OCI-LY1 (cell line): ENCODE results near the gene PACRG.

ENCODE experiments used
- H2AFZ ChIP-seq: fragments of 200-600 bp; sonication (generic), shearing (Covaris generic); 2 replicates; pipeline ENCODE4 v1.6.0; 2014; ENCODE audit warnings: antibody characterized with exemption, mild to moderate bottlenecking, low read length
- H3F3A ChIP-seq: fragments of 200-600 bp; sonication (generic), shearing (Covaris generic); 2 replicates; pipeline ENCODE4 v1.6.0; 2014; ENCODE audit warnings: mild to moderate bottlenecking, antibody characterized with exemption, low read length, moderate library complexity; ENCODE audit not compliant: insufficient read depth
- H3K27ac ChIP-seq: fragments of 200-600 bp; sonication (generic); 2 replicates; pipeline ENCODE4 v1.5.1; 2014; ENCODE audit warnings: low read length, mixed run types, mild to moderate bottlenecking, low read depth; ENCODE audit not compliant: poor library complexity, severe bottlenecking
- H3K27me3 ChIP-seq: fragments of 200-600 bp; sonication (generic); 2 replicates; pipeline ENCODE4 v1.6.0; 2014; ENCODE audit warnings: antibody characterized with exemption, mild to moderate bottlenecking, low read length, moderate library complexity; ENCODE audit not compliant: insufficient read depth
- H3K36me3 ChIP-seq: fragments of 200-600 bp; sonication (generic); 2 replicates; pipeline ENCODE4 v1.6.1; 2014; ENCODE audit warnings: mild to moderate bottlenecking, antibody characterized with exemption, low read length, moderate library complexity, mixed read lengths; ENCODE audit not compliant: insufficient read depth
- H3K4me1 ChIP-seq: fragments of 200-600 bp; sonication (generic); 2 replicates; pipeline ENCODE4 v1.5.1; 2014; ENCODE audit warnings: mild to moderate bottlenecking, low read length, moderate library complexity; ENCODE audit not compliant: insufficient read depth, severe bottlenecking
- H3K4me2 ChIP-seq: fragments of 200-600 bp; sonication (generic), shearing (Covaris generic); 2 replicates; pipeline ENCODE4 v1.6.1; 2014; ENCODE audit warnings: low read length
- H3K4me3 ChIP-seq: fragments of 200-600 bp; sonication (generic); 2 replicates; pipeline ENCODE4 v1.5.1; 2014; ENCODE audit warnings: low read length, low read depth, mild to moderate bottlenecking, mixed read lengths; ENCODE audit not compliant: poor library complexity, severe bottlenecking
- H3K79me2 ChIP-seq: fragments of 200-600 bp; shearing (Covaris generic); 2 replicates; pipeline ENCODE4 v1.6.1; 2016; ENCODE audit warnings: mixed run types, low read length, mixed read lengths; ENCODE audit not compliant: insufficient read depth
- H3K9ac ChIP-seq: fragments of 200-600 bp; sonication (generic), shearing (Covaris generic); 2 replicates; pipeline ENCODE4 v1.6.1; 2014; ENCODE audit warnings: mild to moderate bottlenecking, low read length, mixed read lengths
- H3K9me2 ChIP-seq: fragments of 200-600 bp; sonication (generic), shearing (Covaris generic); 2 replicates; pipeline ENCODE4 v1.6.1; 2014; ENCODE audit warnings: low read depth, mild to moderate bottlenecking, low read length, mixed read lengths
- H3K9me3 ChIP-seq: fragments of 200-600 bp; shearing (Covaris generic); 2 replicates; pipeline ENCODE4 v1.6.1; 2014; ENCODE audit warnings: low read length, mixed read lengths
- H4K20me1 ChIP-seq: fragments of 200-600 bp; sonication (generic), shearing (Covaris generic); 2 replicates; pipeline ENCODE4 v1.6.0; 2016; ENCODE audit warnings: mild to moderate bottlenecking, low read length; ENCODE audit not compliant: insufficient read depth
- EZH2 ChIP-seq: fragments of 200-600 bp; sonication (generic), shearing (Covaris generic); IDR thresholded peaks from 2 replicates; pipeline ENCODE4 v1.8.0; 2017; ENCODE audit warnings: borderline replicate concordance, mixed run types, mild to moderate bottlenecking, antibody characterized with exemption, low read length, moderate library complexity, mixed read lengths
- TF ChIP-seq, protein P1 (sequence below): fragments of 200-600 bp; sonication (generic), shearing (Covaris generic); IDR thresholded peaks from 2 replicates; pipeline ENCODE4 v1.5.1; 2017; ENCODE audit warnings: mild to moderate bottlenecking, antibody characterized with exemption, low read length, moderate library complexity, mixed read lengths

The PACRG gene

DNA sequence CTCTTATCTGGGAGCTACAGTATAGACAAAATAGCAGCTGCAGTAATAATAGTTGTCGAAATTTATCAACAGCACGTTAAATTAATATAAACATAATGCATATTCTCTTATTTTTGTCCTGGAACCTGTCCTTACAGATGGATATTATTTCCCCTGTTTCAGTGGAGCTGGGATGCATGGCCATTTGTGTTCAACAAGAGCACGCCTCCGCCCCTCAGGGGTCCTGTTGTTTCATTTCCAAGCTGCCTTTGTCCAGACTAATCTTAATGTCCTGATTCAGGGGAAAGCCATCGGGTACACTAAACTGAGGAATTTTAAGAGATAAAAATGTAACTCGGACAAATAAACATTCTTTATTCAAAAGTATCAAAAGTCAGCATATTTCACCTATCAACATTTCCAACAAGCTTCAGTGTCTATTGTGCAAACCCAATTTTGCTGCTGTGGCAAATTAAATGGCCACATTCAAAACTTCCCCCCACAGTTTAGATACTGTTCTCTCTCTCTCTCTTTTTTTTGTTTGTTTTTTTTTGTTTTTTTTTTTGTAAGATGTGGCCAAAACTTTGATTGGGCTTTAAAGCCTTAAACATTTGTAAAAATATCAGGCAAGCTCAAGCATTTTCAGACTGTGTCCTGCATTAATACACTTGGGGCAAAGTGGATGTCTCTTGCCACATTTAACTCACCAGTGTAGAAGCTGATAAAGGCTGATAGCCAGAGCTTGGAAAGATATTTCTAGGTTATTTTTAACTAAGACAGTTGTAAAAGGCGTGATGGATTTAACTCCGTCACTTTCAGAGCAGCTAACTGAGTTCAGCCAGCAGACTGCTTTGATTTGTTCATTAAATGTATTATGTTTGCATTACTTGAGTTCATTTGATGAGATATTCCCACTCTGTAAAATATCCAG lies 574.2 kb downstream of the PACRG start:
- TF ChIP-seq, protein P1, sequence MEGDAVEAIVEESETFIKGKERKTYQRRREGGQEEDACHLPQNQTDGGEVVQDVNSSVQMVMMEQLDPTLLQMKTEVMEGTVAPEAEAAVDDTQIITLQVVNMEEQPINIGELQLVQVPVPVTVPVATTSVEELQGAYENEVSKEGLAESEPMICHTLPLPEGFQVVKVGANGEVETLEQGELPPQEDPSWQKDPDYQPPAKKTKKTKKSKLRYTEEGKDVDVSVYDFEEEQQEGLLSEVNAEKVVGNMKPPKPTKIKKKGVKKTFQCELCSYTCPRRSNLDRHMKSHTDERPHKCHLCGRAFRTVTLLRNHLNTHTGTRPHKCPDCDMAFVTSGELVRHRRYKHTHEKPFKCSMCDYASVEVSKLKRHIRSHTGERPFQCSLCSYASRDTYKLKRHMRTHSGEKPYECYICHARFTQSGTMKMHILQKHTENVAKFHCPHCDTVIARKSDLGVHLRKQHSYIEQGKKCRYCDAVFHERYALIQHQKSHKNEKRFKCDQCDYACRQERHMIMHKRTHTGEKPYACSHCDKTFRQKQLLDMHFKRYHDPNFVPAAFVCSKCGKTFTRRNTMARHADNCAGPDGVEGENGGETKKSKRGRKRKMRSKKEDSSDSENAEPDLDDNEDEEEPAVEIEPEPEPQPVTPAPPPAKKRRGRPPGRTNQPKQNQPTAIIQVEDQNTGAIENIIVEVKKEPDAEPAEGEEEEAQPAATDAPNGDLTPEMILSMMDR = no peak
- no peak for TF ChIP-seq EZH2
- Histone ChIP-seq H3K27me3 (no peaks in the 10 kb centered on the region), H3K9me2 (no peaks in the 10 kb centered on the region), H2AFZ (no peak overlapping the region), H3K79me2 (no peaks in the 10 kb centered on the region), H3K9ac (no peak overlapping the region), H3K9me3 (no peaks in the 10 kb centered on the region), H3K27ac (no peak overlapping the region), H3F3A (no peaks in the 10 kb centered on the region), H3K36me3 (no peaks in the 10 kb centered on the region), H4K20me1 (no peaks in the 10 kb centered on the region), H3K4me3 (no peak overlapping the region), H3K4me2 (no peak overlapping the region), H3K4me1 (no peaks in the 10 kb centered on the region)

DNA sequence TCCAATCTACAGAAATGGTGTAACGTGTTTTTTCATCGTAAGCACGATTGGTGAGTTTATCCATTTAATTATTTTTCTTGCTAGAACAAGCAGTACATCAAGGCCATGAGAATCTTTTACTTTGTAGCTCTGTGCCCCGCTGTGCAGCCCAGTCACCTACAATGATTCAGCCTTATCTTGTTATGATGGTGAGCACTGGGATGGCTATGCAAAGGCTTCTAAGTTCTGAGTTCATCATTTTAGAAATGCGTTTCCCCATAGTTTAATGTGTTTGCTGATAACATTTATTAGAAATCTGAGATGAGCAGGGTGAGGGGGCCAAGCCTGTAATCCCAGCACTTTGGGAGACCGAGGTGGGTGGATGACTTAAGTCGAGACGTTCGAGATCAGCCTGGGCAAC lies 575.0 kb downstream of the PACRG start:
- Histone ChIP-seq H3K79me2 (no peaks in the 10 kb centered on the region), H3K4me3 (no peak overlapping the region), H3K4me2 (no peak overlapping the region), H3K4me1 (no peaks in the 10 kb centered on the region), H3K27me3 (no peaks in the 10 kb centered on the region), H3K36me3 (no peaks in the 10 kb centered on the region), H4K20me1 (no peaks in the 10 kb centered on the region), H3K9ac (no peak overlapping the region), H3K9me2 (no peaks in the 10 kb centered on the region), H3K27ac (no peak overlapping the region), H3F3A (no peaks in the 10 kb centered on the region), H2AFZ (no peak overlapping the region), H3K9me3 (no peaks in the 10 kb centered on the region)
- TF ChIP-seq, protein P1 = no peak
- TF ChIP-seq EZH2 = no peak

DNA sequence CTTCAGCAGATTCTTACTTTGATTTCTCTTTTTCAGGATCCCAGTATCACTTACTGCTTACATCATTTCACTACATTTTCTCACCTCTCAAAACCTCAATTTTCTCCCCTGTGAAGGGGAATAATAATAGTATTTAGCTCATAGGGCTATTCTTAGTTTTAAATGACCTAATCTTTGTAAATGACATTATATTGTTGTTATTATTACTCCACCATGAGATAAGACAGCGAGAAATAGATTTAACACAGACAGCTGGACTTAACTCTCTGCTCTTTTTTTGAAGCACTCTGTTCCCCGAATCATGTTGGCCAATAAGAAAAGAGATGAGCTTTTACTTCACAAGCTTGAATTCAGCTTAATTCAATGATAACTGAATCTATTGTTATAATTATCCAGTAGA lies 578.2 kb downstream of the PACRG start:
- no peaks in the 10 kb centered on the region for H3K9me3 ChIP-seq
- H3K36me3 ChIP-seq = no peaks in the 10 kb centered on the region
- no peak overlapping the region for H3K4me2 ChIP-seq
- H3K27me3 ChIP-seq = no peaks in the 10 kb centered on the region
- no peaks in the 10 kb centered on the region for H3K79me2 ChIP-seq
- H3K4me3 ChIP-seq = no peak overlapping the region
- H4K20me1 ChIP-seq = no peaks in the 10 kb centered on the region
- H2AFZ ChIP-seq = no peak overlapping the region
- no peak overlapping the region for H3K27ac ChIP-seq
- H3F3A ChIP-seq = no peaks in the 10 kb centered on the region
- H3K4me1 ChIP-seq = no peaks in the 10 kb centered on the region
- H3K9ac ChIP-seq = no peak overlapping the region
- H3K9me2 ChIP-seq = no peaks in the 10 kb centered on the region
- no peak for TF ChIP-seq EZH2
- TF ChIP-seq, protein P1 = no peak
